Common myeloid progenitor, CD34-positive (primary cell): ENCODE results near the gene SCARF1.
A peak's percentile ranks its signal among the peaks of the same experiment; 100 is the strongest.

ENCODE experiments used
- CTCF ChIA-PET: fragments of 350-600 bp; sonication (Branson Sonifier 250); formaldehyde crosslinking; loops from one replicate; lab custom pipeline; 2021; ENCODE audit warnings: antibody characterized with exemption; lab: Charles Lee
- POLR2A ChIA-PET: fragments of 350-600 bp; sonication (Branson Sonifier 250); formaldehyde crosslinking; loops from one replicate; lab custom pipeline; 2021; ENCODE audit warnings: antibody characterized with exemption; lab: Charles Lee
- DNase-seq, 3 donors: peaks; one replicate each; pipeline versions ENCODE4 v3.0.0 to v3.0.0-alpha.2; 2013
- H3K27ac ChIP-seq, 2 experiments: 1 replicate in 1 of 2; 2 replicates in 1 of 2; pipeline ENCODE4 v1.7.0; 2013; ENCODE audit warnings: inconsistent platforms in 2 of 2, low read length in 2 of 2, mild to moderate bottlenecking in 2 of 2, low read depth in 1 of 2, moderate library complexity in 1 of 2; ENCODE audit not compliant: severe bottlenecking in 2 of 2, insufficient read depth in 1 of 2, poor library complexity in 1 of 2
- H3K27me3 ChIP-seq, 5 experiments: replicated peaks in 2 of 5; 1 replicate in 3 of 5; 2 replicates in 2 of 5; pipeline versions ENCODE4 v1.6.1 to v1.7.0; 2013; ENCODE audit warnings: low read length in 4 of 5, mild to moderate bottlenecking in 2 of 5, moderate library complexity in 2 of 5, inconsistent platforms in 1 of 5; ENCODE audit not compliant: insufficient read depth in 5 of 5, control insufficient read depth in 4 of 5
- H3K36me3 ChIP-seq, 4 experiments: 1 replicate in 2 of 4; 2 replicates in 2 of 4; pipeline versions ENCODE4 v1.6.1 to v1.7.0; 2013; ENCODE audit warnings: low read length in 3 of 4, control low read depth in 1 of 4, mild to moderate bottlenecking in 1 of 4; ENCODE audit not compliant: control insufficient read depth in 4 of 4, insufficient read depth in 4 of 4
- H3K4me1 ChIP-seq, 4 experiments: 1 replicate in 3 of 4; 2 replicates in 1 of 4; pipeline versions ENCODE4 v1.6.1 to v1.7.1; 2013; ENCODE audit warnings: low read length in 3 of 4, mild to moderate bottlenecking in 3 of 4, control low read depth in 1 of 4, inconsistent platforms in 1 of 4, moderate library complexity in 1 of 4; ENCODE audit not compliant: control insufficient read depth in 4 of 4, insufficient read depth in 4 of 4; ENCODE audit errors: control extremely low read depth in 1 of 4
- H3K4me3 ChIP-seq, 7 experiments: 1 replicate in 4 of 7; 2 replicates in 3 of 7; pipeline versions ENCODE4 v1.5.1 to v1.7.0; 2013; ENCODE audit warnings: mild to moderate bottlenecking in 7 of 7, low read length in 6 of 7, moderate library complexity in 6 of 7, inconsistent platforms in 2 of 7, low read depth in 2 of 7, control low read depth in 1 of 7; ENCODE audit not compliant: insufficient read depth in 4 of 7, control insufficient read depth in 1 of 7; ENCODE audit errors: extremely low read depth in 1 of 7
- H3K9me3 ChIP-seq, 5 experiments: 1 replicate in 4 of 5; 2 replicates in 1 of 5; pipeline versions ENCODE4 v1.6.1 to v1.7.1; 2013; ENCODE audit warnings: low read length in 4 of 5, mild to moderate bottlenecking in 2 of 5, inconsistent platforms in 1 of 5, low read depth in 1 of 5, moderate library complexity in 1 of 5; ENCODE audit not compliant: control insufficient read depth in 4 of 5, insufficient read depth in 2 of 5; ENCODE audit errors: control extremely low read depth in 1 of 5
- WGBS: methylation state at CpG from one replicate; pipeline ENCODE4 v1.1.5; 2013; ENCODE audit not compliant: insufficient coverage; 5-methylcytosine and 5-hydroxymethylcytosine counted together

SCARF1 gene

GRCh38 chr17:1625053-1625452 is 20.5 kb downstream of the SCARF1 start:
- Histone ChIP-seq H3K36me3 (peaks cover 0 to 9% (median 3%) of the 10 kb centered on the region in 4 experiments), H3K27me3 (no peaks in the 10 kb centered on the region), H3K4me1 (peaks cover 3 to 53% (median 45%) of the 10 kb centered on the region in 4 experiments), H3K9me3 (no peaks in the 10 kb centered on the region), H3K27ac (no peak overlapping the region), H3K4me3 (peak overlapping the region in 1 of 7 experiments; percentile 30)
- DNase-seq, result peak in 2 of 3 donors; percentile 28 to 31
- 42% methylated on average over 10 of the region's 14 CpGs for WGBS
- ChIA-PET CTCF (interaction anchor here (1.0 to 11.2 kb wide), 3 partner anchors 8 to 50 kb away, joined by 3 to 225 read pairs (median 24); no protein-coding TSS in a partner anchor), POLR2A (interaction anchor here (1.2 to 2.7 kb wide), 2 partner anchors 48 to 51 kb away, joined by 7 to 17 read pairs; no protein-coding TSS in a partner anchor)

GRCh38 chr17:1624650-1625049 is 20.9 kb downstream of the SCARF1 start:
- WGBS, result 86% methylated on average over 12 of the region's 12 CpGs
- no peak for DNase-seq
- Histone ChIP-seq H3K4me1 (peaks cover 3 to 49% (median 42%) of the 10 kb centered on the region in 4 experiments), H3K4me3 (no peak overlapping the region), H3K27me3 (no peaks in the 10 kb centered on the region), H3K27ac (no peak overlapping the region), H3K36me3 (peaks cover 0 to 10% (median 3%) of the 10 kb centered on the region in 4 experiments), H3K9me3 (no peaks in the 10 kb centered on the region)
- ChIA-PET CTCF (interaction anchor here (1.0 to 11.2 kb wide), 3 partner anchors 8 to 50 kb away, joined by 3 to 225 read pairs (median 24); no protein-coding TSS in a partner anchor), POLR2A (interaction anchor here (1.2 kb wide), 1 partner anchor 50 kb away, joined by 7 read pairs; no protein-coding TSS in a partner anchor)

GRCh38 chr17:1623057-1623630 is 22.4 kb downstream of the SCARF1 start:
- H3K9me3 ChIP-seq, result no peaks in the 10 kb centered on the region
- 95% methylated on average over 13 of the region's 14 CpGs for WGBS
- no peak overlapping the region for H3K27ac ChIP-seq
- ChIA-PET CTCF (no interaction called here), POLR2A (no interaction called here)
- DNase-seq, result no peak
- H3K27me3 ChIP-seq, result no peaks in the 10 kb centered on the region
- peaks cover 3 to 39% (median 39%) of the 10 kb centered on the region in 4 experiments for H3K4me1 ChIP-seq
- H3K36me3 ChIP-seq, result peaks cover 0 to 11% (median 3%) of the 10 kb centered on the region in 4 experiments
- H3K4me3 ChIP-seq, result no peak overlapping the region

GRCh38 chr17:1621273-1621954 is 24.1 kb downstream of the SCARF1 start:
- H3K27ac ChIP-seq, result no peak overlapping the region
- no peaks in the 10 kb centered on the region for H3K9me3 ChIP-seq
- DNase-seq, result no peak
- H3K4me1 ChIP-seq, result peaks cover 3 to 27% (median 26%) of the 10 kb centered on the region in 4 experiments
- peaks cover 0 to 13% (median 3%) of the 10 kb centered on the region in 4 experiments for H3K36me3 ChIP-seq
- CTCF ChIA-PET, result interaction anchor here (0.9 kb wide), 1 partner anchor 46 kb away, joined by 4 read pairs; no protein-coding TSS in a partner anchor
- no peak overlapping the region for H3K4me3 ChIP-seq
- POLR2A ChIA-PET, result no interaction called here
- 96% methylated on average over 19 of the region's 22 CpGs for WGBS
- H3K27me3 ChIP-seq, result no peaks in the 10 kb centered on the region

- DNase-seq, result no peak
- Histone ChIP-seq H3K27ac (no peak overlapping the region), H3K4me3 (no peak overlapping the region), H3K36me3 (peaks cover 0 to 16% (median 3%) of the 10 kb centered on the region in 4 experiments), H3K4me1 (peaks cover 0 to 17% (median 17%) of the 10 kb centered on the region in 4 experiments), H3K9me3 (no peaks in the 10 kb centered on the region), H3K27me3 (no peaks in the 10 kb centered on the region)
- ChIA-PET CTCF (no interaction called here), POLR2A (no interaction called here)
- WGBS, result 91% methylated on average over 12 of the region's 13 CpGs
Observed at GRCh38 chr17:1620486-1620885, 25.0 kb downstream of the SCARF1 start.

- peaks cover 0 to 8% (median 6%) of the 10 kb centered on the region in 4 experiments for H3K4me1 ChIP-seq
- peaks cover 2 to 27% (median 11%) of the 10 kb centered on the region in 4 experiments for H3K36me3 ChIP-seq
- ChIA-PET CTCF (interaction anchor here (1.0 to 3.9 kb wide), 5 partner anchors 9 to 44 kb away, joined by 4 to 24 read pairs (median 8); partner anchors contain the start of gene SLC43A2), POLR2A (interaction anchor here (0.9 kb wide), 1 partner anchor 57 kb away, joined by 3 read pairs; no protein-coding TSS in a partner anchor)
- H3K9me3 ChIP-seq, result no peaks in the 10 kb centered on the region
- no peak overlapping the region for H3K27ac ChIP-seq
- no peaks in the 10 kb centered on the region for H3K27me3 ChIP-seq
- DNase-seq, result peak; percentile 42 to 62 (median 55)
- 79% methylated on average over 17 of the region's 20 CpGs for WGBS
- peak overlapping the region in 1 of 7 experiments; percentile 33 for H3K4me3 ChIP-seq
Observed at GRCh38 chr17:1617620-1618174, 27.8 kb downstream of the SCARF1 start.
